DMS 273 (cell line): ENCODE data around the gene MAMDC2.

ENCODE experiments used
- DNase-seq: peaks from one replicate; lab custom pipeline; 2025; ENCODE audit not compliant: unreplicated experiment; lab: John Stamatoyannopoulos, UW

MAMDC2 gene, protein sequence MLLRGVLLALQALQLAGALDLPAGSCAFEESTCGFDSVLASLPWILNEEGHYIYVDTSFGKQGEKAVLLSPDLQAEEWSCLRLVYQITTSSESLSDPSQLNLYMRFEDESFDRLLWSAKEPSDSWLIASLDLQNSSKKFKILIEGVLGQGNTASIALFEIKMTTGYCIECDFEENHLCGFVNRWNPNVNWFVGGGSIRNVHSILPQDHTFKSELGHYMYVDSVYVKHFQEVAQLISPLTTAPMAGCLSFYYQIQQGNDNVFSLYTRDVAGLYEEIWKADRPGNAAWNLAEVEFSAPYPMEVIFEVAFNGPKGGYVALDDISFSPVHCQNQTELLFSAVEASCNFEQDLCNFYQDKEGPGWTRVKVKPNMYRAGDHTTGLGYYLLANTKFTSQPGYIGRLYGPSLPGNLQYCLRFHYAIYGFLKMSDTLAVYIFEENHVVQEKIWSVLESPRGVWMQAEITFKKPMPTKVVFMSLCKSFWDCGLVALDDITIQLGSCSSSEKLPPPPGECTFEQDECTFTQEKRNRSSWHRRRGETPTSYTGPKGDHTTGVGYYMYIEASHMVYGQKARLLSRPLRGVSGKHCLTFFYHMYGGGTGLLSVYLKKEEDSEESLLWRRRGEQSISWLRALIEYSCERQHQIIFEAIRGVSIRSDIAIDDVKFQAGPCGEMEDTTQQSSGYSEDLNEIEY

DNA sequence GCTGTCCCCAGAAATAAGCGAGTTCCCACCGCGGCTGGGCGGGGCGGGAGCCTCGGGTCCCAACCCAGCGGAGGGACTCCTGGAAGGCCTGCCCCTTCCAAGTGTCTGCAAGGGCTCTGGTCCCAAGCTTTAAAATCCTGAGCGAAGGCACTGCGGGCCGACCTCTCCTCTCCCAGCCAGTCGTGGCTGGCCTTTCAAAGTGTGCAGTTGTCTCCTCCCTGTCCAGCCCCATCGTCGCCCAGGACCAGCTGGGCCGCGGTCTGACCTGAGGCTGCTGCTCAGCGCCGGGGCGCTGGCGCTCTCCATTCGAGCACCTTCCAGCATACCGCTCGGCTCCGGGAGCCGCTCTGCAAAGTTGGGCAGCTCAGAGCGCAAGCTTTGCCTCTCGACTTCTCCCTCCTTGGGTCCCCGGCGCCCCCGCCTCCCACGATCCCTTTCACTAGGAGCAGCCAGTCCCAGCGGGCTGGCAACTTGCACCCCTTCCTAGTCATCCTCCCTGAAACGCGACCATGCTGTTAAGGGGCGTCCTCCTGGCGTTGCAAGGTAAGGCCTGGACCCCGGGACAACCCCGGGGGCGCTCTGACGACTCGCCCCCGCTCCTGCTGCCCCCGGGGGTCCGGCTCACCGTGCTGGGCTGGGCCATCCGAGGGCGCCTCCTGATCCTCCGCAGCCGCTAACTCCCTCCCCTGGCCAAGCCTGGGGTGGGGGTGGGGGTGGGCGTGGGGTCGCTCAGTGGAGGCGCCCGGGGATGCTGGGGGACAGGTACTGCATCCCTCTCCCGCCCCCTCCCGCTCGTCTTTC, at the start of gene MAMDC2:
Gene MAMDC2 (plus strand): TSS at position 160 of the 801 bp plus-strand sequence. CDS start 350 bp downstream, at position 510.
- no peak for DNase-seq

DNA sequence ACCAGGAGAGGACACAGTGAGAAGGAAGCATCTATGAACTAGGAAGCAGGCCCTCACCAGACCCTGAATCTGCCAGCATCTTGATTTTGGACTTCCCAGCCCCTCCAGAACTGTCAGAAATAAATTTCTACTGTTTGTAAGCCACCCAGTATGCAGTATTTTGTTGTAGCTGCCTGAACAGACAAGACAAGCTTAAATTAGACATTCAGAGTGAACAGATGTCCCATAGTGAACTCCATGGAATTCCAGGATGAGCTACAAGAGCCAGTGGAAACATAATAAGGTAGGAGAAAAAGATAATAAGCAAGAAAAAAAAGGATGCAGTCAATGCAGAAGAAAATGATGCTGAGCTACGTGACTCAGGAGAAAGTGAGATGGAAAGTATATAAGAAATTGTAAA, 47.8 kb upstream of the MAMDC2 start:
- no peak for DNase-seq

DNA sequence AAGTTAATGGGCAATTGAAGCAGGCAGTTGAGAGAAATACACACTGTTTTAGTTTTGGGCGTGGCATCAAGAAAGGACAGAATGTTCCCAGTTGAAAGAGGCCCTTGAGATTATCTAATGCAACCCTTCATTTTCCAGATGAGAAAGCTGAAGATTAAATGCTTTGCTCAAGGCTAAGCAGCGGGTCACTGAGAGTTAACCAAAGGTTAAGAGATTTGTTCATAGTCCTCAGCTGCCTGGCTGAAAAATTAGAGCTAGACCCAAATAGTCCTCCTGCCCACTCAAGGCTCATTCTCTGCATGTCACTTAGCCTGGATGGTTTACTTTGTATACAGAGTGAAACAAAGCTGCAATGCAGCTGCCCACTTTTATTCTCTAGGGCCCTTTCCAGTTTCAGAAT, 46.7 kb upstream of the MAMDC2 start:
- DNase-seq: no peak

DNA sequence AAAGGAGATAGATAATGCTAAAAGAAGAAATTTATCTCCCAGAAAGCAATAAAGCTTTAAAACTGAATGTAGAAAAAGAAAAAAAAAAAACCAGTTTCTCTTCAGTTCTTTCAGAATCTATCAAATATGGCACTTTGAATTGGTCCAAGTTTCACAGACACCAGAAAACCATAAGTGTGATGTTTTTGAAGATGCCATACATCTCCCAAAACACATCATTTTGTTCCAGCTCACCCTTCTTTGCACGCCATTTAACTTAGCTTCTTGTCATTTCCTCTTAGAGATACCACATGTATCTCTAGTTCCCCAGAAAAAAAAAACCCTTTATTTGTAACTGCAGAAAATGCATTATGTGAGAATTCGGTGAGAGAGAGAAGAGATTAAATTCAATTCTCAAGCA, 46.1 kb upstream of the MAMDC2 start:
- DNase-seq: no peak

DNA sequence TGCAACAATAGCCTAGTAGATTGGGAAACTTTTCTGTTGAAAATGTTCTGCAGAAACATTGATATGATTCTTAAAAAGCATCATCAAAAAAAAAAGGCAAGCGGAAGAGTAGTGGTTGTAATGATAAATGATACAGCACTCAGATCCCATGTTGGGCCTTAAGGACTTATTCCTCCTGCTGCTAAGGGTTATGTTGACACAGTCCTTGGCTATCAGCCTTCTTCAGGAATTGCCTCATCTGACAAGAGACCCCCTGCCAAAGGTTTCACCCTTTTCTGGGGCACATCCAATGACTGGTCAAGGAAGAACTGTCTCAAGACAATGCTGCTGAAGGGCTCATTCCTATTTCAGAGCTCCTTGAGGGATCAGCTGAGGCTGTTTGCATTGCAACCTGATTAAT, 44.3 kb upstream of the MAMDC2 start:
- DNase-seq: no peak

DNA sequence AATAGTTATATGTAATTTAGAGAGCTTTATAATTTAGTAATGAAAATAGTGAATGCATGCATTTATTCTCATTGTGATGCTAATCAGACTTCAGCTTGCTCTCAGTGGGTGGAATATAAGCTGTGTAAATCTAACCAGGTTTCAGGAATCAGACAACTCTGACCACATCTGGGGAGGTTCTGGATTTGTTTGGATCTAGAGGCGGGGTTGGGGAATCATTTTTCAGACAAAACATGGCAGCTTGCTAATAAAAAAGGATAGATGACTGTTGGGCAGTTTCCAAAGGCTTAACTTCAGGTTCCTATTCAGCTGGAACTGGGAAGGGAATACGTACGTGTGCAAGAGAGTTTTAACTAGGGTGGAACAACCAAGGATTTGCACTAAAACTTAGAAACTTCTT, 43.2 kb upstream of the MAMDC2 start:
- DNase-seq: no peak

DNA sequence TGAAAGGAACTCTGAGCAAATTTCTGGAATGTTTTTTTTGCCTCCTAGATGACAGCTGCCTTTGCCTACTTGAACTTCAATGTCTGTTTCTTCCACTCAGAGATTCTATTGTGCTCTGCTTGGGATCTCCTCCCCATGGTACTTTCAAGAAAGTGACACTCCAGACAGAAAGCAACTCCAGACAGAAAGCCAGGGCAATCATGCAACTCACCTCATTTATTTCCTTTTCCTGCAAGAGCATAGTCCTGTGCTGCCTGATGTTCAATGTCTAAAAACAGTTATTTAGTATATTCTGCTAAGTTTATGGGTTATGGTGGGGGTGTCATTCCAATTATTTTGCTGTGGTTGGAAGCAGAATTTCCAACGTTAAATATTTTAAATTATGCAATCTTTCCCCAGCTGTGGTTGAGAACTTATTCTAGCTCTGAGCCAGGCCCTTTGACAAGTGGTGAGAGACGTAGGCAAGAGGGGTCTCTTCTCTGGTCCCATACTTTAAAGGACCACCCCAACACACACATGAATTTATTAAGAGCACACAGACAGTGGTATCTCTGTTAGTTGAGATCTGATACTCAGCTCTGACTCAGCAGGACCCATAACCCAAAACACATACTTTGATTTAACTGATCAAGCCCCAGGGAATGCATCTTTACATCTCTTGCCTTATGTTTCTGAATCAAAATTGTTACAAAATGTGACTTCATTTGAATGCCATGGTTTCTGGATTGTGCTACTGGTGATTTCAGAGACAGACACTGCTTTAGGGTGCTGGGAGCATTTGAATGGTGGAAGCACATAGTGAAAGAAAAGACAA, 39.5 kb upstream of the MAMDC2 start:
- no peak for DNase-seq

DNA sequence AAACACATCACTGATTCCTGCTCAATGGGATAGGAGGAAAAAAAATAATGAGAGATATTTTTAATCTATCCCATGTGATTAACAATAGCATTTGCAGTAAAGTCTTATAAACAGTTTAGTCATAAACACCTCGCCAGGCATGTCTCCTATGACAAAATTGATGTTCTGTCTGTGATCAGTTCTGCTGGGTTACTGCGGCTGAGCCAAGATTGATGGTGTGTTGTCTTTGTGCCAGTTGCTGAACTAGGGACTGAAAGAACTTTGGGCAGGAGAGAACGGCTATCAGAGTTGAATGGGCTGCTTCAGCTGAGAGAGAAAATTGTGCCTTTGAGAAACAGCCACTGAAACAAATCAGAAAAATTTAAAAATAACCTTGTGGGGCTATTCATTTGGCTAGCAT, 37.3 kb upstream of the MAMDC2 start:
- DNase-seq: no peak

DNA sequence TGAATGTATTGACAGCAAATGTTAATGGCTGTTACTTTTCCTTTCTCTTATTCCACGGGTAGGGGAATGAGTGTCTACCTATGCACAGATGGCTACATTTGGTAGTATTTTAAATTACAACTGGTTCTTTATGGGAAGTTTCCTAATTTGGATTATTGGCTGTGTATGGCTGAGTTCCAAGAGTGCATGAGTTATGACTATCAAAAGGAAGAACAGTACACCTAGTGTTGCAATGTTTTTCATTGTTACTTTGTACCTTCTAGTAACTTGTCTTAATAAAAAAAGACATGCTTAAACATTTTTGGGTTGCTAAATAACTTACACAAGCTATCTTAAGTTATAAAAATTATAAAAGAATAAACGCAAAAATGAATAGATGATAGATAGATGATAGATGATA, 35.8 kb upstream of the MAMDC2 start:
- no peak for DNase-seq

DNA sequence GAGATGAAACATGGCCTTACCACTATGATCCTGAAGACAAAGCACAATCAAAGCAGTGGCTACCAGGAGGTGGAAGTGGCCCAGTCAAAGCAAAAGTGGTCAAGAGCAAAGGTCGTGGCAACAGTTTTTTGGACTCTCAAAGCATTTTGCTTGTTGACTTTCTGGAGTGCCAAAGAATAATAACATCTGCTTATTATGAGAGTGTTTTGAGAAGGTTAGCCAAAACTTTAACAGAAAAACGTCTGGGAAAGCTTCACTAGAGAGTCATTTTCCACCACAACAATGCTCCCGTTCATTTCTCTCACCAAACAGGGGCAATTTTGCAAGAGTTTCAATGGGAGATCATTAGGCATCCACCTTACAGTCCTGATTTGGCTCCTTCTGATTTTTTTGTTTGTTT, 33.6 kb upstream of the MAMDC2 start:
- DNase-seq: no peak

DNA sequence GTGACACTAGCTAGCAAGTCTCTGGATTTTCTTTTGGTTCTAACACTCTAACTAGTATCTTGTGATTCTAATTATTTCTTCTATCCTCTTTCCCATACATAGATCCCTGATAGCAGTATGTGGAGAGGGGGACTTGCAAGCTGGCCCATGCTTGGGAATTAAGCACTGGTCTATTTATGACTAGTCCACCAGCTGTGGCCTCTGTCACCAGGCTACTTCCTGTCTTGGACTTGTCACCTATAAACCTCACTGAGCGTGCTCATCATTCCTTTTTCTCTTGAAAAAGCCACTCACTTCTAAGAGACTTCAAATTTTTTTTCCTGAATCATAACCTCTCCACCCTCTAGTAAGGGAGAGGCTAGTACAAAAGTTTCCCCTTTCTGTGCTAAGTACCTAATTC, 32.3 kb upstream of the MAMDC2 start:
- DNase-seq: no peak

DNA sequence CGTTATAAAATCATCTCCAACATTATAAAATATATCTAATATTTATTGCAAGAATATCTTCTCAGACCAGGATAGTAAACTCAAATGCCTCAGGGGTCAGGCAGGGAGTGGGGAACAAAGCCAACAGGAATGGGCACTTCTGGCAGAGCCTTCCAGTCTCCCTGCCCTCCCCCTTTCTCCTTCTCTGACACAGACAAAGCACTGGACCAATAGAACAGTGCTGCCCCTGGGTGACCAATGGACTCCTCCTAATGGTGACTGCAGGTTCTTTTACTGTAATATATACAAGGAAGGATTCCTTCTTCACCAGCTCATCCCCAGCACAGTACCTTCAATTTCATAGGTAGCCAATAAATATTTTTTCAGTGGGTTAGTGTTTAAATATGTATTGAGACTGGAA, 31.1 kb upstream of the MAMDC2 start:
- DNase-seq: no peak

DNA sequence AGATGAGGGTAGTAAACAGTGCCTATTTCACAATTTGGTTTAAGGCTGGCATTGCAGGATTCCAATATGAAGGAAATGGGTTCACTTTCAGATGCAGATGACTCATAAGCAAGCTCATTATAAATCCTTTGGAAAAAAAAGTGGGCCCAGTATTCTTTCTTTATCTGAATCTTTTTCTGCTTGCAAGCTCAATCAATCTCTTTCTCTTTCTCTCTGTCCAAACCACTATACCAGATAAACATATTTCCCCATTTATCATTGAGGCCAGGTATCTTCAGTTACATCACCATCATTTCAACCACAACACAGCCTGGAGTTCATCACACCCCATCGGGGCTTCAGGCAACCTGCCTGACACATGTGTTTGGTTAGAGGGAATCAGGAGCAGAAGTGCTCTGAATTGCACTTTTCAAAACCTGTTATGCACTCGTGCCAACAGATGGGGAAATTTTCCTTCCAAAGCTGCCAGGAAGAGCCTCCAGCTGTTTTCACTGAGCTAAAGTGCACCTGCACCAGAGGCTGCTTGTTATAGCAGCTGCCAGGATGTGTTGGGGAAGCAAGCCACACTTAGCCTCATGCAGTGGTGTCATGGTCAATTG, 30.0 kb upstream of the MAMDC2 start:
- DNase-seq: peak; percentile 68

DNA sequence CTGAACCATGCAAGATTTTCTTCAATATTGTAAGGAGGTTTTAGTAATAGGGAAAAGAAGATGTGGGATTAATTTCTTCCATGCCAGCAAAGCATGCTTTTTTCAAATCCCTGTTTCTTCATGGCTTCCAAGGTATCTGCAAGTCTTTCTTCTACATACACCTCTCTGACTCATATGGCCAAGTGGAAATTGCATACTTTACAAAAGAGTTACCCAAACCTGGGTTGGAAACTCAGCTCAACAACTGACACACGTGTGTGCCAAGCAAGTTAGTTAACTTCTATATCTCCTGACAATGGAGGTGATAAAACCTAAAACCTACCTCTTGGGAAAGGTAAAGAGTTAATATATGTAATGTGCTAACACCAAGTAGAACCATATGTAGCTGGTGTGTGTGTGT, 28.5 kb upstream of the MAMDC2 start:
- DNase-seq: no peak

DNA sequence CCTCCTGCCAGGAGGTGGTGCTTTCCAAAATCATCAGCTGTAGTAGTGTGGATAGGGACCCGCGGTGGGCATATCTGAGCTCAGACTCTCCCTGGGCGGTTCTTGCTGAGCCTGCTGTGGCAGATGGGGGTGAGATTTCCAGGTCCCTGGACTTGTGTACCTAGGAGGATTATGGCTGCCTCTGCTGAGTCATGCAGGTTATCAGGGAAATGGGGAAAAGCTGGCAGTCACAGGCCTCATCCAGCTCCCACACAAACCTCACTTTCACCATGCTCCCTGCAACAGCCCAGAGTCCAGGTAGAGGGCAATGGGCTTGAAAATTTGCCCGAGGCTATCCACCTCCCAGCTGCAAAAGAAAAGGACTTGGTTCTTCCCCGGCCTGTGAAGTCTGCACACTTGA, 23.4 kb upstream of the MAMDC2 start:
- DNase-seq: no peak

DNA sequence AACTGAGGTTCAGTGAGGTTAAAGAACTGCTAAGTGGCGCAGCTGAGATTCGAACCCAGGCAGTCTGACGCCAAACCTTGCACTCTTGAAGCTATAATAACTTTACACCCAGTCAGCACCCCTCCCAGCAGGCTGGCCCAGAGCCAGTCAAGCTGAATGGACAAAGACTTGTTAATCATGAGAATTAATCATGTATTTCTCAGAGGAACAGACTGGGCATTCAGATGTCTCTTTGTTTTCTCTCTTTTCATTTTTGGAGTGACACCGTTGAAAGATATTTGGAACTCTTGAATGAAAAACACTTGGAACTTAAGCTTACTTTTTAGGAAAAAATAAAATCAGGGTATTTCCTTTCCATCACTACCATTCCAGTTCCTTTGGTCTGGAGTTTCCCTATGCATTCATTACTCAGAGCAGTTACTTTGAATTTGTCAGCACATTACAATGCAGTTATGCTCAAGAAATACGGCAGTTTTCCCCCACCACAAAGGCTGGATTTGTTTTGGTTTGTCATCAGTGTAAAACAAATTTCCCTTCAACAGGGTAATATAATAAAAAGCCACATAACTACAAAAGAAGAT, 22.6 kb upstream of the MAMDC2 start:
- peak; percentile 5 for DNase-seq

DNA sequence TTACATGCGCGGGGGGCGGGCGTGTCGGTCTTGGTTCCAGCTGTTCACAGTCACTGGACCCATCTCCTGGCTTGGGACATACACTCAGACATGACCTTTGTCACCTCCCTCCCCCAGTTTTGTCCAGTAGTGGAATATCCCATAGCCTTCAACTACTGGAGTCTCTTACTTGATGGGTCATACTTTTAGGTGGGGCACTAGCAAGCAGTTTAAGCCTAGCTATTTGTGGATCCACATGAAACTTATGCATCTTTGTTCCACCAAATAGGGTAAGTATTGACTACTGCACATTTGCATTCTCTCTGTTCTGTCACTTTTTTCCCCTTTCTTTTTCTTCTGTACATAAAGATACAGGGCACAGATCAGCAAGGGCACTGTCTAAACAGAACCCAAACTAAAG, 15.4 kb upstream of the MAMDC2 start:
- no peak for DNase-seq

DNA sequence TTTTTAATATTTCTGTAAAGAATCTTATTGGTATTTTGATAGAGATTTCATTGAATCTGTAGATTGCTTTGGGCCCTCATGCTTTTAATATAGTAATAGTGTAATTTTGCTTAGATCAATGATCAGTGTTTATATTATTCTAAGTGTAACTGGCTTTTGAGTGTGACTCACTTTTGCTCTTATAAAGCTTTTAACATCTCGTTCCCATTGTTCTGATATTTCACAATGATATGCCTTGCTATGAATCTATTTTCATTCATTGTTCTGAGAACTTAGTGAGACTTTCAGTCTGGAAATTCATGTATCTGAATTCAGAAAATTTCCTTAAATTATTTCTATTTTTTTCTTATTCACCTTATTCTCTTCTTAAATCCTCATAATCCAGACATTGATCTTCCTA, 13.5 kb upstream of the MAMDC2 start:
- DNase-seq: no peak

DNA sequence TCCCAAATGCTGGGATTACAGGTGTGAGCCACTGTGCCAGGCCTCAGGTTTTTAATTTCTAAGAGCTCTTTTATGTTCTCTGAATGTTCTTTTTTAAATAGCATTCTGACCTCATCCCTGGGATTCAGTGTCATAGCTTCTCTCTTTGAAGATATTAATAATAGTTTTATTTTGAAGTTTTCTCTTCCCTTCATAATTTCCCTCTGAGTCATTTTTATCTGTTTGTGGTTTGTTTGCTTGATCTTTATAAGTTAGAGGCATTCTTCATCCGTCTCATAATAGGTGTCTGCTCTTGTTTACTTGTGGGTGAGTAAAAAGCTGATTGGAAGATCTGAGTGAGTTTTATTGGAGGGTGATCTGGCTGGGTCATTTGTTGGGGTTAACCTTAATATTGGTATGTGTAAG, 12.5 kb upstream of the MAMDC2 start:
- no peak for DNase-seq

DNA sequence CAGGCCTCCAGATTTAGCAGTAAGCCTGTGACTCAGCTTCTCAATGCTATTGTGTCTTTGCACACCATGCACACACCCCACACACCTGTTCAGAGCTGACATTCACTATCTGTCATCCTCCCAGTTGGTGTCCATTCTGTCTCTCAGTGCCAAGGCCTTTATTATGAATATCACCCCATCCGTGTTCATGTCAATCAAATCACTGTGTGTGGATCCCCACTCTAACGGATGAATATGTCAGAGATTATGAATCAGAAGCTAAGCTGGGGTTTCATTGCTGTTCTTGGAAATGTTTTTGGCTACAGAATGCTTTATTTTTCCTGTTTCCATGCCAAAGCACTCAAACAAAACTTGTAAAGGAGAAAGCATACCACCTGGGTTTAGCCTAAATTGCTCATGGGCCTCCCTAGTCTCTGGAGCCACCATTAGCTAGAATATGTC, 9.4 kb upstream of the MAMDC2 start:
- no peak for DNase-seq
